ENCODE data around the gene TOMM20. TPM values are rescaled to one million over a fixed set of nuclear protein-coding genes. Genes with fewer than 3 reads are reported as not detected.

Gene TOMM20
- total and polyA plus RNA-seq, 2 experiments from 2014 or later, result 51.8 to 99.6 TPM

DNA sequence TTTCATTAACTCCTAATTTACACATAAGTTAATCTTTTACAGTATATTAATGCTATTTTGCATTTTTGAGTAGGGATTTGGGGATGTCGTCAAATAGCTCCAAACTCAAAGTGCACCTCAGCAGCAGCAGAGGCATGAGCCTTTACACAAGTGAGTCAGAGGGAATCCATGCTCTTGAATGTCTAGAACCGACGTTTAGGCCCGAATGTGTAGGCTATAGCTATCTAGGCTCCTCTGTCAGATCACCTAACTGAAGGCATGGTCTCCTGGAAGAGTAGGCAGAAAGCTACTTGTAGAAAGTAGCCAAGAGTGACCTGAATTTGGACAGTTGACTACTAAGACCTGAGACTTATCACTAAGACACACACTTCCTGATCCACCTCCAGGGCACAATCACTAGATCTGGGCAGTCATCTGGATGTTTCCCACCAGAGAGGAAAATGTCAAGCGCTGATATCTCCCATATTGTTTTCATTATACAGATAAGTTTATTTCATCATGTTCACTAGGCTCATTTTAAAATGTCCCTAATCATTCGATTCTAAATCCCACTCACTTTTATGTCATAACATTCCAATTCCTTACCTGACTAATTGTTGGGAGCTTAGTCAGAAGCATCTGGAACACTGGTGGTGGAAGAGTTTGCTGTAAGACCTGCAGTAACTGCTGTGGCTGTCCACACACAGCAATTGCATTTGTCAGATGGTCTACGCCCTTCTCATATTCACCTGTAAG, 15.3 kb downstream of the TOMM20 start:
- no peak overlapping the region for H3K27ac ChIP-seq
- 92% methylated on average over 7 of the region's 7 CpGs for WGBS (ENCODE audit: low lambda C conversion rate, missing lambda C conversion rate)
- H3K27me3 ChIP-seq, result no peaks in the 10 kb centered on the region
- TF ChIP-seq EZH2phosphoT487 (IDR thresholded peaks at IDR 0.05; ENCODE audit: low read depth, severe bottlenecking, unreplicated experiment), result no peak
- TF ChIP-seq CTCF (IDR thresholded peaks at IDR 0.05; ENCODE audit: poor library complexity), result no peak
- TF ChIP-seq EZH2 (IDR thresholded peaks at IDR 0.05; ENCODE audit: borderline replicate concordance), result no peak
- no peaks in the 10 kb centered on the region for H3K9me3 ChIP-seq (ENCODE audit: low read depth)
- H3K4me3 ChIP-seq, result no peak overlapping the region
- peaks cover 40% of the 10 kb centered on the region for H3K79me2 ChIP-seq
- no peaks in the 10 kb centered on the region for H3K4me1 ChIP-seq (ENCODE audit: insufficient read depth)
- H3K4me2 ChIP-seq, result no peak overlapping the region
- DNase-seq (ENCODE audit: low spot score), result no peak
- H3K36me3 ChIP-seq (replicated peaks; ENCODE audit: insufficient read depth, low read depth), result no peaks in the 10 kb centered on the region
- no peak overlapping the region for H2AFZ ChIP-seq
- H4K20me1 ChIP-seq (ENCODE audit: insufficient read depth, poor library complexity, severe bottlenecking), result peaks cover 6% of the 10 kb centered on the region
- H3K9me2 ChIP-seq (replicated peaks; ENCODE audit: insufficient read depth), result no peaks in the 10 kb centered on the region

GRCh38 chr1:235112297-235113182, 16.1 kb downstream of the TOMM20 start:
- peaks cover 6% of the 10 kb centered on the region for H4K20me1 ChIP-seq (ENCODE audit: insufficient read depth, poor library complexity, severe bottlenecking)
- H3K9me2 ChIP-seq (replicated peaks; ENCODE audit: insufficient read depth), result no peaks in the 10 kb centered on the region
- H3K4me3 ChIP-seq, result no peak overlapping the region
- WGBS (ENCODE audit: low lambda C conversion rate, missing lambda C conversion rate), result 96% methylated on average over 6 of the region's 6 CpGs
- peaks cover 33% of the 10 kb centered on the region for H3K79me2 ChIP-seq
- DNase-seq (ENCODE audit: low spot score), result no peak
- H3K9me3 ChIP-seq (ENCODE audit: low read depth), result no peaks in the 10 kb centered on the region
- H3K4me1 ChIP-seq (ENCODE audit: insufficient read depth), result no peaks in the 10 kb centered on the region
- TF ChIP-seq EZH2 (IDR thresholded peaks at IDR 0.05; ENCODE audit: borderline replicate concordance) (no peak), EZH2phosphoT487 (IDR thresholded peaks at IDR 0.05; ENCODE audit: low read depth, severe bottlenecking, unreplicated experiment) (no peak), CTCF (IDR thresholded peaks at IDR 0.05; ENCODE audit: poor library complexity) (no peak)
- H3K27ac ChIP-seq, result no peak overlapping the region
- H2AFZ ChIP-seq, result no peak overlapping the region
- no peaks in the 10 kb centered on the region for H3K27me3 ChIP-seq
- H3K4me2 ChIP-seq, result no peak overlapping the region
- H3K36me3 ChIP-seq (replicated peaks; ENCODE audit: insufficient read depth, low read depth), result no peaks in the 10 kb centered on the region

GRCh38 chr1:235111107-235111506, 17.5 kb downstream of the TOMM20 start:
- H3K4me1 ChIP-seq (ENCODE audit: insufficient read depth), result no peaks in the 10 kb centered on the region
- 94% methylated on average over 3 of the region's 3 CpGs for WGBS (ENCODE audit: low lambda C conversion rate, missing lambda C conversion rate)
- H3K27me3 ChIP-seq, result no peaks in the 10 kb centered on the region
- H3K9me2 ChIP-seq (replicated peaks; ENCODE audit: insufficient read depth), result no peaks in the 10 kb centered on the region
- DNase-seq (ENCODE audit: low spot score), result no peak
- no peaks in the 10 kb centered on the region for H3K9me3 ChIP-seq (ENCODE audit: low read depth)
- TF ChIP-seq EZH2 (IDR thresholded peaks at IDR 0.05; ENCODE audit: borderline replicate concordance), result no peak
- peaks cover 26% of the 10 kb centered on the region for H3K79me2 ChIP-seq
- no peaks in the 10 kb centered on the region for H3K36me3 ChIP-seq (replicated peaks; ENCODE audit: insufficient read depth, low read depth)
- no peak overlapping the region for H3K4me3 ChIP-seq
- H2AFZ ChIP-seq, result no peak overlapping the region
- H4K20me1 ChIP-seq (ENCODE audit: insufficient read depth, poor library complexity, severe bottlenecking), result peaks cover 6% of the 10 kb centered on the region
- no peak overlapping the region for H3K4me2 ChIP-seq
- H3K27ac ChIP-seq, result no peak overlapping the region

DNA sequence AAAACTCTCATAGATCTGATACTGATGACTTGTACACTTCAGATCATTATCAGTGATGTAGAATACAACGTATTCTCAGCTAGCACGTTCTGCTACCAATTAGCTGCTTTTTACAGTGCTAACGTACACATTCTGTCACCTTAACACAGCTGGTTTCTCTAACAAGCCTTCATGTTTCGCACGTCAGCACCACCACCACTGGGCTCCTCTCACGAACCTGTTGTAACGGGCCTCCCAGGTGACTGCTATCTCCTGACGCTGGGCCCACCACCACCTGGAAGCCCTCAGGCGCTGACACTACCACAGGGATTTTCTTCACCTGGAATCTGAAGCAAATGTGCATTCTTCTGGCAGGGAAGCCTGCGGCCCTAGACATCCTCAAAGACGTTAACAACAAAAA, 19.8 kb downstream of the TOMM20 start:
- no peak overlapping the region for H3K4me3 ChIP-seq
- H3K9me3 ChIP-seq (ENCODE audit: low read depth), result no peaks in the 10 kb centered on the region
- no peak overlapping the region for H3K27ac ChIP-seq
- no peaks in the 10 kb centered on the region for H3K9me2 ChIP-seq (replicated peaks; ENCODE audit: insufficient read depth)
- DNase-seq (ENCODE audit: low spot score), result no peak
- H3K36me3 ChIP-seq (replicated peaks; ENCODE audit: insufficient read depth, low read depth), result no peaks in the 10 kb centered on the region
- H3K79me2 ChIP-seq, result peaks cover 12% of the 10 kb centered on the region
- peaks cover 8% of the 10 kb centered on the region for H3K4me1 ChIP-seq (ENCODE audit: insufficient read depth)
- no peak overlapping the region for H3K4me2 ChIP-seq
- 86% methylated on average over 11 of the region's 11 CpGs for WGBS (ENCODE audit: low lambda C conversion rate, missing lambda C conversion rate)
- H2AFZ ChIP-seq, result no peak overlapping the region
- no peaks in the 10 kb centered on the region for H4K20me1 ChIP-seq (ENCODE audit: insufficient read depth, poor library complexity, severe bottlenecking)
- H3K27me3 ChIP-seq, result no peaks in the 10 kb centered on the region
- TF ChIP-seq EZH2 (IDR thresholded peaks at IDR 0.05; ENCODE audit: borderline replicate concordance) (no peak), EZH2phosphoT487 (IDR thresholded peaks at IDR 0.05; ENCODE audit: low read depth, severe bottlenecking, unreplicated experiment) (no peak), CTCF (IDR thresholded peaks at IDR 0.05; ENCODE audit: poor library complexity) (no peak)
